Pancreas (tissue), 10 donors: Measurements from ENCODE around the gene PRG2. TPM values are rescaled to one million over a fixed set of nuclear protein-coding genes. Genes with fewer than 3 reads are reported as not detected.

Experiments used
- ATAC-seq, 4 donors: fragments of 200-7000 bp; cut with Tn5 transposase; one replicate each; pipeline versions ENCODE4 v1.8.0 to v1.9.1; 2020; ENCODE audit warnings: mild to moderate bottlenecking in 4 of 4, moderate library complexity in 4 of 4
- DNase-seq, 6 donors: peaks; one replicate each; pipeline ENCODE4 v3.0.0-alpha.2; 2020
- FAIRE-seq: peaks from 2 replicates; lab custom pipeline; 2012; peaks lifted over from hg19 to GRCh38; lab: Jason Lieb, UNC
- H3K27ac ChIP-seq, 4 donors: fragments of 200-600 bp; sonication (generic); 1 replicate in 3 of 4; 2 replicates in 1 of 4; pipeline versions ENCODE4 v1.5.0 to v1.8.0; 2020
- H3K27me3 ChIP-seq, 4 donors: fragments of 200-600 bp; one replicate each; pipeline ENCODE4 v1.8.0; 2021
- H3K36me3 ChIP-seq, 3 donors: fragments of 200-600 bp; sonication (generic) in 1 of 3; one replicate each; pipeline versions ENCODE4 v1.5.0 to v1.8.0; 2020 to 2021
- H3K4me1 ChIP-seq, 3 donors: fragments of 200-600 bp; one replicate each; pipeline ENCODE4 v1.8.0; 2021
- H3K4me3 ChIP-seq, 4 donors: fragments of 200-600 bp; sonication (generic) in 2 of 4; one replicate each; pipeline versions ENCODE4 v1.5.0 to v1.8.0; 2020 to 2021
- H3K9me3 ChIP-seq, 4 donors: fragments of 200-600 bp; one replicate each; pipeline ENCODE4 v1.8.0; 2021
- WGBS, 2 donors: extraction: QIAGEN DNeasy Blood & Tissue Kit; methylation state at CpG; one replicate each; pipeline ENCODE4 v1.1.7; 2013; 5-methylcytosine and 5-hydroxymethylcytosine counted together
- intact Hi-C, 3 donors: fragments of 100-400 bp; cut with DNase I; formaldehyde crosslinking; loops; one replicate each; pipeline versions ENCODE4 v1.11.1 to v1.14.2; 2022
- polyA plus RNA-seq, 2 donors: library from polyadenylated mRNA; stranded (reverse); fragments of 200-250 nt; gene quantifications; one replicate each; pipeline ENCODE4 v1.2.3, GENCODE V29; 2013
- total RNA-seq, 6 donors: library from RNA; stranded (reverse); fragmentation: NEBNext Ultra II Directional in 4 of 6; extraction: Animal tissue kit (Norgen Biotek cat#: 25700) in 4 of 6; gene quantifications; one replicate each; pipeline versions ENCODE4 v1.2.1 to v1.2.4, GENCODE V29; 2021 to 2023
- TF ChIP-seq, protein P1 (sequence below), 4 donors: fragments of 200-600 bp; sonication (generic) in 3 of 4; IDR thresholded peaks; one replicate each; pipeline versions ENCODE4 v1.5.0 to v1.8.0; 2021; ENCODE audit warnings: antibody characterized with exemption in 4 of 4
- donor health status: healthy with polysubstance abuse.
- donor health status: DM: no; HTN: no; CAD: no; lungs with moderate emphysema.
- donor health status: DM: no; HTN: no; CAD: no.
- donor health status: control.
- donor health status: control.
- donor health status: Bipolar disorder and iron deficiency.
- donor health status: DM: yes; HTN: yes; CAD: no.
- donor health status: DM: no; HTN: no; CAD: no.
- donor health status: DM: no; HTN: no; CAD: no.
- donor health status: DM: yes; HTN: yes; CAD: no.

PRG2 gene
- total and polyA plus RNA-seq, 8 donors, result 0.57 to 0.96 TPM; not detected in 6

DNA sequence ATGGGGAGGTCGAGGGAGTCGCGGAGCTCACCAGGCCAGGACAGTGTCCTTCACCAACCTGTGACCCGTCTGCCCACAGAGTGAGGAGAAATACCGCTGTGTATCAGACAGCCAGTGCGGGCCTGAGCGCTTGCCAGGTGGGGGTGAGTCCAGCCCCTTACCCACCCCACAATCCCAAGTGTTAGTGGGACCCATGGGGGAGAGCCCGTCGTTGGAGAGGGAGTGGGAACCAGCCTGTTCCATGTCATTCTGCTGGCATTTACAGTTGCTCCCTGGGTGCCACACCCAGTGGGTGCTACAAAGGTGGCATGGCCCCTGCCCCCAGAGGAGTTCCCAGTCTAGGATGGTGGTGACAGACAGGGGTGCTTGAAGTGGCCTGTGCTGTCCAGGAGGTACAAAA, 43.1 kb downstream of the PRG2 start:
- ATAC-seq (no peak), FAIRE-seq (no peak), DNase-seq (no peak)
- Histone ChIP-seq H3K4me1 (peaks cover 0 to 5% (median 5%) of the 10 kb centered on the region in 3 donors), H3K36me3 (no peaks in the 10 kb centered on the region), H3K4me3 (no peak overlapping the region), H3K27ac (no peak overlapping the region), H3K9me3 (no peaks in the 10 kb centered on the region), H3K27me3 (no peaks in the 10 kb centered on the region)
- WGBS, 2 donors, result 77 to 83% methylated on average over 9 of the region's 9 CpGs
- intact Hi-C loops, result loop anchor here in 2 of 3 donors (5.0 to 10.0 kb wide), 5 partner anchors 57 to 297 kb away; partner anchors contain the start of gene YPEL4 (in 1 of the 2)
- TF ChIP-seq, protein P1, sequence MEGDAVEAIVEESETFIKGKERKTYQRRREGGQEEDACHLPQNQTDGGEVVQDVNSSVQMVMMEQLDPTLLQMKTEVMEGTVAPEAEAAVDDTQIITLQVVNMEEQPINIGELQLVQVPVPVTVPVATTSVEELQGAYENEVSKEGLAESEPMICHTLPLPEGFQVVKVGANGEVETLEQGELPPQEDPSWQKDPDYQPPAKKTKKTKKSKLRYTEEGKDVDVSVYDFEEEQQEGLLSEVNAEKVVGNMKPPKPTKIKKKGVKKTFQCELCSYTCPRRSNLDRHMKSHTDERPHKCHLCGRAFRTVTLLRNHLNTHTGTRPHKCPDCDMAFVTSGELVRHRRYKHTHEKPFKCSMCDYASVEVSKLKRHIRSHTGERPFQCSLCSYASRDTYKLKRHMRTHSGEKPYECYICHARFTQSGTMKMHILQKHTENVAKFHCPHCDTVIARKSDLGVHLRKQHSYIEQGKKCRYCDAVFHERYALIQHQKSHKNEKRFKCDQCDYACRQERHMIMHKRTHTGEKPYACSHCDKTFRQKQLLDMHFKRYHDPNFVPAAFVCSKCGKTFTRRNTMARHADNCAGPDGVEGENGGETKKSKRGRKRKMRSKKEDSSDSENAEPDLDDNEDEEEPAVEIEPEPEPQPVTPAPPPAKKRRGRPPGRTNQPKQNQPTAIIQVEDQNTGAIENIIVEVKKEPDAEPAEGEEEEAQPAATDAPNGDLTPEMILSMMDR (IDR thresholded peaks at IDR 0.05), result no peak

DNA sequence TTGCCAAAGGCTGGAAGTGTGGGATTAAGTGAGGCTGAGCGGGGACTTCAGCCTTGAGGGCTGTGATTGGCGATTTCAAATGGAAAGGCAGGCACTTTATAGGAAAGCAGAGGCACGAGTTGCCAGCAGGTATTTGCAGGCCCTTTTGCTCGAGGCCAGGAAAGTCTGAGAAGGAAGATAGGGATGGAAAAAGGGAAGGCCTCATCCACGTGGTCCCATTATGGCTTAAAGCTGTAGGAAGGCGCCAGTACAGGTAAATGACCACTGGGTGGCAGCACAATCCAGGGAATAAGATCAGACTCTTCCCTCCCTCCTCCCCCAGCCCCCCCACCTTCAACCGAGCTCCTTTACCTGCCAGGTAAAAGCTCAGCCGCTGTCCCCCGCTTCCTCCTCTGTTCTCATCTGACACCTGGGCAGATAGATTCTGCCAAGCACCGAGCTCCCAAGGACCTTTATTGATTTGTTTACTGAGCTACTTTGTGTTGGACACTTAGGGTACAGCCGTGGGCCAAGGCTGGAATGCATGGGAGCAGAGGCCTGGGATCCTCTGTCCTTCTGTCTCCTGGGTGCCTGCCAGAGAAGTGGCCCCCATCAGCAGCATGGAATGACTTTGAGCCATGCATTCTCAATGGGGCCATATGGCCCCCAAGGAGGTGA, 44.8 kb downstream of the PRG2 start:
- intact Hi-C loops, result loop anchor here in 2 of 3 donors (5.0 to 10.0 kb wide), 5 partner anchors 59 to 299 kb away; partner anchors contain the start of gene YPEL4 (in 1 of the 2)

DNA sequence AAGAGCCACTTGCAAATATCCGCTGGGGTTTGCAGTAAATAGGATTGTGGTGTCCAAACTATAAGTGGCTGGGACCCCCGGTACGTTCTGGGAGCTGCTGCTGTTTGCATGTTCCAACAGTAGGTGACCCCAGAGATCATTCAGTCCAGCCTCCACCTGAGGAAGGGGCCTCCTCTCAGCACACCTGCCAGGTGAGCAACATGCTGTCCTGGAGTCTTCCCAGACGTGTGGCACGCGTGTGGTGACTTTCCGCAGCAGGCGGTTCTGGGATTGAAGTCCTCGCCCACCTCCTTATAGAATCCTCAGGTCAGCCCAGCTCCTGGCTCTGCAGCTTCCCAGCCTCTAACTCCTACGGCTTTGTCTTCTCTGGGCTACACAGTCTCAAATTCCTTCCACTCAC, 45.6 kb downstream of the PRG2 start:
- Histone ChIP-seq H3K27ac (no peak overlapping the region), H3K36me3 (no peaks in the 10 kb centered on the region), H3K27me3 (no peaks in the 10 kb centered on the region), H3K9me3 (no peaks in the 10 kb centered on the region), H3K4me3 (no peak overlapping the region), H3K4me1 (peaks cover 0 to 5% (median 5%) of the 10 kb centered on the region in 3 donors)
- intact Hi-C loops, result loop anchor here in 2 of 3 donors (5.0 to 10.0 kb wide), 6 partner anchors 60 to 302 kb away; partner anchors contain the start of gene YPEL4 (in 2 of the 2)
- whole genome bisulfite sequencing, 2 donors, result 80 to 89% methylated on average over 10 of the region's 10 CpGs
- TF ChIP-seq, protein P1 (IDR thresholded peaks at IDR 0.05), result no peak
- FAIRE-seq (no peak), ATAC-seq (no peak), DNase-seq (no peak)

More for the DNA sequence above, 44.8 kb downstream of the PRG2 start:
- Histone ChIP-seq H3K4me1 (peaks cover 0 to 5% (median 5%) of the 10 kb centered on the region in 3 donors), H3K9me3 (no peaks in the 10 kb centered on the region), H3K4me3 (no peak overlapping the region), H3K27me3 (no peaks in the 10 kb centered on the region), H3K27ac (no peak overlapping the region), H3K36me3 (no peaks in the 10 kb centered on the region)
- TF ChIP-seq, protein P1 (IDR thresholded peaks at IDR 0.05), result peak; percentile 79 to 83 (median 80)
- WGBS, 2 donors, result 13 to 15% methylated on average over 11 of the region's 11 CpGs
- FAIRE-seq (no peak), ATAC-seq (peak; percentile 85 to 96 (median 92)), DNase-seq (peak; percentile 75 to 84 (median 79))

DNA sequence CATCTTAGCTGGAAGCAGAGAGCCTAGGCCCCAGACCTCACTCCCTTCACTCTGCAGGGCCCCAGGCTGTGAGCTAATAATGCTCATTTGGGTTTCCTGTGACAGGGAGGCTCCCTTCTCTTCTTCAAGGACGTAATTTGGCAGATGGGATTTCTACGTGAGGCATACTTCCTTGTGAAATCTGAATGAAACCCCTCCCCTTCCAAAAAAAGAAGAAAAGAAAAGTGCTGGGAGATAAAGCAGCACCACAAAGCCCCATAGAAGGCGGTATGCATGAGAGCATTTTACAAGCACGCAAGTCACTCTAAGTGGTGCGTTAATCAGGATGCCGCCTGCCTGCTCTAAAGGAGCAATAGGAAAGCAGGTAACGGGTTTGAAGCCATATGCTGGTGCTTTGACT, 46.6 kb downstream of the PRG2 start:
- WGBS, 2 donors, result 73 to 76% methylated on average over 7 of the region's 7 CpGs
- Histone ChIP-seq H3K9me3 (no peaks in the 10 kb centered on the region), H3K4me1 (peaks cover 0 to 5% (median 5%) of the 10 kb centered on the region in 3 donors), H3K36me3 (no peaks in the 10 kb centered on the region), H3K4me3 (no peak overlapping the region), H3K27me3 (no peaks in the 10 kb centered on the region), H3K27ac (no peak overlapping the region)
- TF ChIP-seq, protein P1 (IDR thresholded peaks at IDR 0.05), result no peak
- intact Hi-C loops, result loop anchor here in 2 of 3 donors (5.0 to 10.0 kb wide), 5 partner anchors 61 to 303 kb away; partner anchors contain the start of gene YPEL4 (in 2 of the 2)
- FAIRE-seq (no peak), ATAC-seq (no peak), DNase-seq (no peak)
